ENCODE measurements around the gene HDAC8. TPM values are rescaled to one million over a fixed set of nuclear protein-coding genes. Genes with fewer than 3 reads are reported as not detected.
"Not testable (repeated sequence)": the region's sequence is repeated elsewhere in the genome, so short reads cannot be mapped to it uniquely, and the experiment has no call there.

HDAC8 gene
- total RNA-seq, 4 donors from 2014 or later: 19.2 to 23.3 (median 22.0) TPM

GRCh38 chrX:72604705-72605104, 32.1 kb upstream of the HDAC8 start:
- Histone ChIP-seq H3K4me3 (no peak overlapping the region), H3K4me1 (no peaks in the 10 kb centered on the region), H3K36me3 (peaks cover 0 to 10% (median 0%) of the 10 kb centered on the region in 4 donors), H3K27me3 (no peaks in the 10 kb centered on the region), H3K27ac (replicated peaks in 1 of 4) (no peak overlapping the region), H3K9me3 (no peaks in the 10 kb centered on the region)
- 75% methylated on average over 3 of the region's 3 CpGs for WGBS
- intact Hi-C loops (cut with DNase I): no loop called here
- no peak for TF ChIP-seq EP300 (IDR thresholded peaks at IDR 0.05)
- TF ChIP-seq POLR2AphosphoS5 (IDR thresholded peaks at IDR 0.05): no peak
- TF ChIP-seq, protein P1, sequence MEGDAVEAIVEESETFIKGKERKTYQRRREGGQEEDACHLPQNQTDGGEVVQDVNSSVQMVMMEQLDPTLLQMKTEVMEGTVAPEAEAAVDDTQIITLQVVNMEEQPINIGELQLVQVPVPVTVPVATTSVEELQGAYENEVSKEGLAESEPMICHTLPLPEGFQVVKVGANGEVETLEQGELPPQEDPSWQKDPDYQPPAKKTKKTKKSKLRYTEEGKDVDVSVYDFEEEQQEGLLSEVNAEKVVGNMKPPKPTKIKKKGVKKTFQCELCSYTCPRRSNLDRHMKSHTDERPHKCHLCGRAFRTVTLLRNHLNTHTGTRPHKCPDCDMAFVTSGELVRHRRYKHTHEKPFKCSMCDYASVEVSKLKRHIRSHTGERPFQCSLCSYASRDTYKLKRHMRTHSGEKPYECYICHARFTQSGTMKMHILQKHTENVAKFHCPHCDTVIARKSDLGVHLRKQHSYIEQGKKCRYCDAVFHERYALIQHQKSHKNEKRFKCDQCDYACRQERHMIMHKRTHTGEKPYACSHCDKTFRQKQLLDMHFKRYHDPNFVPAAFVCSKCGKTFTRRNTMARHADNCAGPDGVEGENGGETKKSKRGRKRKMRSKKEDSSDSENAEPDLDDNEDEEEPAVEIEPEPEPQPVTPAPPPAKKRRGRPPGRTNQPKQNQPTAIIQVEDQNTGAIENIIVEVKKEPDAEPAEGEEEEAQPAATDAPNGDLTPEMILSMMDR (IDR thresholded peaks at IDR 0.05): no peak
- TF ChIP-seq POLR2A (IDR thresholded peaks at IDR 0.05; ENCODE audit: low read depth): no peak
- DNase-seq (ENCODE audit: extremely low spot score): no peak

DNA sequence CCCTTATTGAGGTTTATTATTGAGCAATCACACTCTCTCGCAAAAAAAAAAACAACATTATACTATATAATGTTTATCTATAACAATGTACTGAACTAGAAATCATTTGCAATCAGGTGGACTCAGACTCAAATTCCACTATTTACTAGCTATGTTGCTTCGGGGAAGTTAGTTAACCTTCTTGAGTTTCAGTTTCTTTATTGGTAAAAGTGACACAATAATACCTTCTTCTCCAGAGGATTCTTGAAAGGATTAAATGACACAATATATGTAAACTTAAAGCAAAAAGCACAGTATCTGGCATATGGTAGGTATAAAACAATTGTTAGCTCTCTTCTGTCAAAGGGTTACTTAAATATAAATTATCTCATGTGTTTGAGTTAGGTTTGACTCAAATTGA, 31.5 kb upstream of the HDAC8 start:
- H3K4me1 ChIP-seq: no peaks in the 10 kb centered on the region
- no peak for DNase-seq (ENCODE audit: extremely low spot score)
- TF ChIP-seq POLR2A (IDR thresholded peaks at IDR 0.05; ENCODE audit: low read depth) (no peak), EP300 (IDR thresholded peaks at IDR 0.05) (no peak), POLR2AphosphoS5 (IDR thresholded peaks at IDR 0.05) (no peak)
- TF ChIP-seq, protein P1 (IDR thresholded peaks at IDR 0.05): no peak
- H3K27me3 ChIP-seq: no peaks in the 10 kb centered on the region
- intact Hi-C loops (cut with DNase I): no loop called here
- H3K9me3 ChIP-seq: no peaks in the 10 kb centered on the region
- H3K36me3 ChIP-seq: peaks cover 0 to 10% (median 0%) of the 10 kb centered on the region in 4 donors
- 77% methylated on average over 2 of the region's 2 CpGs for WGBS
- no peak overlapping the region for H3K4me3 ChIP-seq
- H3K27ac ChIP-seq (replicated peaks in 1 of 4): no peak overlapping the region

- H3K27me3 ChIP-seq; DNase-seq (ENCODE audit: extremely low spot score); H3K9me3 ChIP-seq; H3K4me3 ChIP-seq; H3K27ac ChIP-seq (replicated peaks in 1 of 4); H3K36me3 ChIP-seq; intact Hi-C loops (cut with DNase I); H3K4me1 ChIP-seq: not testable (repeated sequence)
- WGBS: 79% methylated on average over 4 of the region's 4 CpGs
These were observed 18.4 kb upstream of the HDAC8 start for GRCh38 chrX:72591038-72591437.

DNA sequence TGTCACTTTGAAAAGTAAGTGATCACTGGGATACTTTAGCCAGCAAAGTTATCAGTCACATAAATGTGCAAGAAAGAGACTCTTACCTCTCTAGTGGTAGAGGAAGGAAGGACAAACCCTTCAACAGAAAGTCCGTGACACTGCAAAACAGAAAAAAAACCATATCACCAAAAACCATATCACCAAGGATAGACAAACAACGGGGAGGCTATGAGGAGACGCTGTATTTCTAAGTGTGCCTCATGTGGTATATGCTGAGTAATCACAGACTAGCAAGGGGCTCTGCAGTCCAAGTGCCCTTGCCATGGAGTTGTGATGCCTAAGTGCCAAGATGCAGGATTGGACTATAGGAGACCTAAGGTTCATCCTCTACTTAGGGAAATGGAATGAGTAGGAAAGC, 11.5 kb upstream of the HDAC8 start:
- intact Hi-C loops (cut with DNase I): no loop called here
- H3K27ac ChIP-seq (replicated peaks in 1 of 4): no peak overlapping the region
- peaks cover 0 to 6% (median 0%) of the 10 kb centered on the region in 4 donors for H3K9me3 ChIP-seq
- DNase-seq (ENCODE audit: extremely low spot score): no peak
- peaks cover 0 to 10% (median 0%) of the 10 kb centered on the region in 4 donors for H3K36me3 ChIP-seq
- WGBS: 87% methylated on average over 3 of the region's 3 CpGs
- H3K4me3 ChIP-seq: no peak overlapping the region
- H3K4me1 ChIP-seq: no peaks in the 10 kb centered on the region
- no peaks in the 10 kb centered on the region for H3K27me3 ChIP-seq
- TF ChIP-seq POLR2AphosphoS5 (IDR thresholded peaks at IDR 0.05) (no peak), POLR2A (IDR thresholded peaks at IDR 0.05; ENCODE audit: low read depth) (no peak), EP300 (IDR thresholded peaks at IDR 0.05) (no peak)
- TF ChIP-seq, protein P1 (IDR thresholded peaks at IDR 0.05): no peak

DNA sequence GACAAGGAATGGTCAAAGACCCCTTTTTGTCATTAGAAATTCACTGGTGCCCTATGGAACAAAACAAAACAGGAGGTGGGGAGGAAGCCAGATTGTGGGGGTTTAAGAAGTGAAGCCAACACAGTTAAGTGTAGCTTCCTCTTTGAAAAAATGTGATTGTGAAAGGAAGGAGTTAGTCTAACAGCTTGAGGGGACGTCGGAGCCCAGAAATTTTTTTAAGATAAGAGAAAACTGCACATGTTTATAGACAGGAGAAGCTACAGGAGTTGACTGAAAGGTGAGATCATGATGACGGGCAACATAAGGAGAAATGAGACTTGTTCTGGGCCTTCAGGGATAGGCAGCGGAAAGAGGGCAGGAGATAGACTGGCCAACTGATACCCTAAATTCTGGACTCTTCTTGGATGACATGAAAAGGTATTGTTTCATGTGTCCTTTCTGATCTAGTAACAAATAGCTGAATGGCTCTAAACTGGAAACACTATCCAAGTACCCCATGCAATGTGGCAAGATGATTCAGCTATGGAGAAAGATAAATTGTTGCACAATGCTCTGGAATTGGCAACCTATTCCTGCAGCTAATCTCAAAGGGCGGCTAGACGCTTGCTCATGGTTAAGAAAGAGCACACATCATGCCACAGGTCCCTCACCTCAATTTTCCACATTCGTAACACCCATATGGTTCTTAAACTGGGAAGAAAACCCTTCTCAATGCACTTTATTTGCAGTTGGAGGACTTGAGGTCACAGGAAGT, 3.7 kb upstream of the HDAC8 start:
- TF ChIP-seq POLR2A (IDR thresholded peaks at IDR 0.05; ENCODE audit: low read depth) (no peak), POLR2AphosphoS5 (IDR thresholded peaks at IDR 0.05) (no peak), EP300 (IDR thresholded peaks at IDR 0.05) (no peak)
- TF ChIP-seq, protein P1 (IDR thresholded peaks at IDR 0.05): no peak
- H3K9me3 ChIP-seq: no peaks in the 10 kb centered on the region
- no peak overlapping the region for H3K27ac ChIP-seq (replicated peaks in 1 of 4)
- peaks cover 0 to 8% (median 7%) of the 10 kb centered on the region in 4 donors for H3K4me1 ChIP-seq
- DNase-seq (ENCODE audit: extremely low spot score): no peak
- peaks cover 0 to 4% (median 0%) of the 10 kb centered on the region in 4 donors for H3K36me3 ChIP-seq
- intact Hi-C loops (cut with DNase I): no loop called here
- no peak overlapping the region for H3K4me3 ChIP-seq
- 74% methylated on average over 7 of the region's 7 CpGs for WGBS
- no peaks in the 10 kb centered on the region for H3K27me3 ChIP-seq
